Common myeloid progenitor, CD34-positive (primary cell): ENCODE measurements around the gene CFTR.

Experiments
- CTCF ChIA-PET: fragments of 350-600 bp; sonication (Branson Sonifier 250); formaldehyde crosslinking; loops from one replicate; lab custom pipeline; 2021; ENCODE audit warnings: antibody characterized with exemption; lab: Charles Lee
- POLR2A ChIA-PET: fragments of 350-600 bp; sonication (Branson Sonifier 250); formaldehyde crosslinking; loops from one replicate; lab custom pipeline; 2021; ENCODE audit warnings: antibody characterized with exemption; lab: Charles Lee
- DNase-seq, 3 donors: peaks; one replicate each; pipeline versions ENCODE4 v3.0.0 to v3.0.0-alpha.2; 2013
- H3K27ac ChIP-seq, 2 experiments: 1 replicate in 1 of 2; 2 replicates in 1 of 2; pipeline ENCODE4 v1.7.0; 2013; ENCODE audit warnings: inconsistent platforms in 2 of 2, low read length in 2 of 2, mild to moderate bottlenecking in 2 of 2, low read depth in 1 of 2, moderate library complexity in 1 of 2; ENCODE audit not compliant: severe bottlenecking in 2 of 2, insufficient read depth in 1 of 2, poor library complexity in 1 of 2
- H3K27me3 ChIP-seq, 5 experiments: replicated peaks in 2 of 5; 1 replicate in 3 of 5; 2 replicates in 2 of 5; pipeline versions ENCODE4 v1.6.1 to v1.7.0; 2013; ENCODE audit warnings: low read length in 4 of 5, mild to moderate bottlenecking in 2 of 5, moderate library complexity in 2 of 5, inconsistent platforms in 1 of 5; ENCODE audit not compliant: insufficient read depth in 5 of 5, control insufficient read depth in 4 of 5
- H3K36me3 ChIP-seq, 4 experiments: 1 replicate in 2 of 4; 2 replicates in 2 of 4; pipeline versions ENCODE4 v1.6.1 to v1.7.0; 2013; ENCODE audit warnings: low read length in 3 of 4, control low read depth in 1 of 4, mild to moderate bottlenecking in 1 of 4; ENCODE audit not compliant: control insufficient read depth in 4 of 4, insufficient read depth in 4 of 4
- H3K4me1 ChIP-seq, 4 experiments: 1 replicate in 3 of 4; 2 replicates in 1 of 4; pipeline versions ENCODE4 v1.6.1 to v1.7.1; 2013; ENCODE audit warnings: low read length in 3 of 4, mild to moderate bottlenecking in 3 of 4, control low read depth in 1 of 4, inconsistent platforms in 1 of 4, moderate library complexity in 1 of 4; ENCODE audit not compliant: control insufficient read depth in 4 of 4, insufficient read depth in 4 of 4; ENCODE audit errors: control extremely low read depth in 1 of 4
- H3K4me3 ChIP-seq, 7 experiments: 1 replicate in 4 of 7; 2 replicates in 3 of 7; pipeline versions ENCODE4 v1.5.1 to v1.7.0; 2013; ENCODE audit warnings: mild to moderate bottlenecking in 7 of 7, low read length in 6 of 7, moderate library complexity in 6 of 7, inconsistent platforms in 2 of 7, low read depth in 2 of 7, control low read depth in 1 of 7; ENCODE audit not compliant: insufficient read depth in 4 of 7, control insufficient read depth in 1 of 7; ENCODE audit errors: extremely low read depth in 1 of 7
- H3K9me3 ChIP-seq, 5 experiments: 1 replicate in 4 of 5; 2 replicates in 1 of 5; pipeline versions ENCODE4 v1.6.1 to v1.7.1; 2013; ENCODE audit warnings: low read length in 4 of 5, mild to moderate bottlenecking in 2 of 5, inconsistent platforms in 1 of 5, low read depth in 1 of 5, moderate library complexity in 1 of 5; ENCODE audit not compliant: control insufficient read depth in 4 of 5, insufficient read depth in 2 of 5; ENCODE audit errors: control extremely low read depth in 1 of 5
- WGBS: methylation state at CpG from one replicate; pipeline ENCODE4 v1.1.5; 2013; ENCODE audit not compliant: insufficient coverage; 5-methylcytosine and 5-hydroxymethylcytosine counted together

CFTR gene

DNA sequence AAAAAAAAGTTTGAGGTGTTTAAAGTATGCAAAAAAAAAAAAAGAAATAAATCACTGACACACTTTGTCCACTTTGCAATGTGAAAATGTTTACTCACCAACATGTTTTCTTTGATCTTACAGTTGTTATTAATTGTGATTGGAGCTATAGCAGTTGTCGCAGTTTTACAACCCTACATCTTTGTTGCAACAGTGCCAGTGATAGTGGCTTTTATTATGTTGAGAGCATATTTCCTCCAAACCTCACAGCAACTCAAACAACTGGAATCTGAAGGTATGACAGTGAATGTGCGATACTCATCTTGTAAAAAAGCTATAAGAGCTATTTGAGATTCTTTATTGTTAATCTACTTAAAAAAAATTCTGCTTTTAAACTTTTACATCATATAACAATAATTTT, 130.6 kb downstream of the CFTR start:
- Histone ChIP-seq H3K9me3 (no peaks in the 10 kb centered on the region), H3K27ac (no peak overlapping the region), H3K4me3 (no peak overlapping the region), H3K36me3 (no peaks in the 10 kb centered on the region), H3K27me3 (peaks cover 0 to 6% (median 0%) of the 10 kb centered on the region in 5 experiments), H3K4me1 (no peaks in the 10 kb centered on the region)
- POLR2A ChIA-PET = no interaction called here
- WGBS = no CpG with 5 or more reads among the region's 2 CpGs
- no peak for DNase-seq
- CTCF ChIA-PET = no interaction called here

GRCh38 chr7:117612637-117613036, 132.8 kb downstream of the CFTR start:
- Histone ChIP-seq H3K27me3 (peaks cover 0 to 6% (median 0%) of the 10 kb centered on the region in 5 experiments), H3K4me3 (no peak overlapping the region), H3K9me3 (no peaks in the 10 kb centered on the region), H3K36me3 (no peaks in the 10 kb centered on the region), H3K27ac (no peak overlapping the region), H3K4me1 (no peaks in the 10 kb centered on the region)
- DNase-seq = no peak
- ChIA-PET POLR2A (no interaction called here), CTCF (no interaction called here)
- WGBS = 94% methylated on average over 3 of the region's 3 CpGs

DNA sequence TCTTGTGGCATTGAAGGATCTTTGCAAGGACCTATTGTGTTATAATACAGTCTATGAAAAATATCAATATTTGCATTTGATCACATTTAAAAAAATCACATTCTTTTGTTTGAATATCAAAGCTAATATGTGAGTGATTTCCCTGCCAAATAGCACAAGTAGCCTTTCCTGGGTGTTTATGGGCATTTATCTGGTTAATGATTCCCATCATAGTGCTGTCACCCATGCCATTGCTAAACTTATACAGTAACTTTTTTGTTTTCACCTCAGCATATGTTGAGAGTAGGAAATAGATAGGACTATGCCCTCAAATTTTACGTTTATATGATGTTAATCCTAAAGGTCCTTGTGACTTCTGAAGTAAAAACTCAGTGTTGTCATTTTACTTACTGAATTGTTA, 136.9 kb downstream of the CFTR start:
- WGBS = 100% methylated on average over 1 of the region's 1 CpG
- no peaks in the 10 kb centered on the region for H3K36me3 ChIP-seq
- H3K4me3 ChIP-seq = no peak overlapping the region
- H3K4me1 ChIP-seq = no peaks in the 10 kb centered on the region
- no peak for DNase-seq
- ChIA-PET POLR2A (no interaction called here), CTCF (no interaction called here)
- H3K9me3 ChIP-seq = no peaks in the 10 kb centered on the region
- peaks cover 0 to 6% (median 0%) of the 10 kb centered on the region in 5 experiments for H3K27me3 ChIP-seq
- H3K27ac ChIP-seq = no peak overlapping the region

DNA sequence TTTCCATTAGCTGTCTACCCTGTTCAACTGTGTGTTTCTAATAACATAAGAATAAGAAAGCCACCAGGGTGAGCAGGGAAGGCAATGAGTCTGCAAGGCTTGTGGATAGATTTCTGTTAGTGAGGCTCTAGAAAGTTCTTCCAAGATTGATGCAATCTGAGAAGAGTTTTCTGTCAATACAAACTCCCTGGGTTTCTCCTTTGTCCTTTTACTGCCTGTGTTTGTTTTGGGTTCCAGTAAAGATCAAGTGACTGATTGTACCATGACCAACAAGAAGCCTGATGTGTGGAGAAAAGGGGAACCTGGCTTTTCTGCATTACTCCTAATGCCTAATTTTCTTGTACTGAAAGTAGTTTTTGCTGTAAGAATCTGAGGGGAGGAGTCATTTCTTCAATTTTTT, 139.9 kb downstream of the CFTR start:
- no peaks in the 10 kb centered on the region for H3K27me3 ChIP-seq
- POLR2A ChIA-PET = no interaction called here
- no peak overlapping the region for H3K4me3 ChIP-seq
- H3K9me3 ChIP-seq = no peaks in the 10 kb centered on the region
- CTCF ChIA-PET = no interaction called here
- H3K27ac ChIP-seq = no peak overlapping the region
- DNase-seq = no peak
- no peaks in the 10 kb centered on the region for H3K4me1 ChIP-seq
- H3K36me3 ChIP-seq = no peaks in the 10 kb centered on the region

GRCh38 chr7:117621075-117621618, 141.3 kb downstream of the CFTR start:
- no peak overlapping the region for H3K27ac ChIP-seq
- POLR2A ChIA-PET = no interaction called here
- DNase-seq = no peak
- H3K4me3 ChIP-seq = no peak overlapping the region
- no peaks in the 10 kb centered on the region for H3K4me1 ChIP-seq
- no peaks in the 10 kb centered on the region for H3K27me3 ChIP-seq
- no peaks in the 10 kb centered on the region for H3K36me3 ChIP-seq
- CTCF ChIA-PET = no interaction called here
- H3K9me3 ChIP-seq = no peaks in the 10 kb centered on the region
- 27% methylated on average over 1 of the region's 2 CpGs for WGBS

DNA sequence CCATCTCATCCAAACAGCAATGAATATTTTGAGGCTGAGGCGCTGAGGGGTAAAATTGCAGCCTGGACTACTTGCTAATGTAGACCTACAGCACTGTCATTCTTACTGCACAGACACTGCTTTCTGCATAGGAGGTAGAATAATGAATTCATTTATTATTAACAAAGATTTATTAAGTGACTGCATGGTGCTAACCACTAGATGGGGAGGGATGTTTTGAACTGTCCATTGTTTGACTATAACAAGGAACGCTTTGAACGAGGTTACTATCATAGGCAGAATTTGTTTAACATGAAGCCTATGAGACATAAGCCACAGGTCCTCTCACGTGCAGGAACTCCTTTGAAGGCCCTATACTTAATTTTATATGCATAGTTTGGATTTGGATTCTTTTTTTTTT, 143.8 kb downstream of the CFTR start:
- H3K27ac ChIP-seq = no peak overlapping the region
- H3K27me3 ChIP-seq = no peaks in the 10 kb centered on the region
- POLR2A ChIA-PET = no interaction called here
- no peak overlapping the region for H3K4me3 ChIP-seq
- DNase-seq = no peak
- no peaks in the 10 kb centered on the region for H3K36me3 ChIP-seq
- no peaks in the 10 kb centered on the region for H3K4me1 ChIP-seq
- 100% methylated on average over 1 of the region's 4 CpGs for WGBS
- H3K9me3 ChIP-seq = no peaks in the 10 kb centered on the region
- CTCF ChIA-PET = no interaction called here

GRCh38 chr7:117630501-117630900, 150.7 kb downstream of the CFTR start:
- CTCF ChIA-PET = no interaction called here
- Histone ChIP-seq H3K4me1 (no peaks in the 10 kb centered on the region), H3K27me3 (no peaks in the 10 kb centered on the region), H3K4me3 (no peak overlapping the region), H3K9me3 (peaks cover 0 to 1% (median 0%) of the 10 kb centered on the region in 5 experiments), H3K27ac (no peak overlapping the region), H3K36me3 (no peaks in the 10 kb centered on the region)
- whole genome bisulfite sequencing = 83% methylated on average over 4 of the region's 4 CpGs
- POLR2A ChIA-PET = no interaction called here
- DNase-seq = no peak
